Measurements from ENCODE around the gene FGR.

- TF ChIP-seq CTCF (optimal IDR thresholded peaks at IDR 0.05 in 1 of 3, IDR thresholded peaks at IDR 0.05 in 1 of 3, conservative IDR thresholded peaks at IDR 0.05 in 1 of 3; ENCODE audit: extremely low read depth in 1 of 3, insufficient read depth in 2 of 3, low read length in 3 of 3), result no peak
- no peak for TF ChIP-seq EZH2 (IDR thresholded peaks at IDR 0.05; ENCODE audit: low read length)
These were observed 31.7 kb downstream of the FGR start for GRCh38 chr1:27603309-27603680.

All from keratinocyte (primary cell).